GM19240 (cell line): ENCODE data around the gene ABCC10.
"Not testable (repeated sequence)": the region's sequence is repeated elsewhere in the genome, so short reads cannot be mapped to it uniquely, and the experiment has no call there.

Source experiments
- DNase-seq: peaks from one replicate; pipeline ENCODE4 v3.0.0; 2011; ENCODE audit warnings: low spot score; ENCODE audit not compliant: insufficient read length

The ABCC10 gene

GRCh38 chr6:43407296-43407695 is 20.0 kb upstream of the ABCC10 start:
- no peak for DNase-seq

- DNase-seq = no peak
These were observed 19.1 kb upstream of the ABCC10 start for GRCh38 chr6:43408259-43408658.

GRCh38 chr6:43410776-43411175 is 16.6 kb upstream of the ABCC10 start:
- DNase-seq = not testable (repeated sequence)

DNA sequence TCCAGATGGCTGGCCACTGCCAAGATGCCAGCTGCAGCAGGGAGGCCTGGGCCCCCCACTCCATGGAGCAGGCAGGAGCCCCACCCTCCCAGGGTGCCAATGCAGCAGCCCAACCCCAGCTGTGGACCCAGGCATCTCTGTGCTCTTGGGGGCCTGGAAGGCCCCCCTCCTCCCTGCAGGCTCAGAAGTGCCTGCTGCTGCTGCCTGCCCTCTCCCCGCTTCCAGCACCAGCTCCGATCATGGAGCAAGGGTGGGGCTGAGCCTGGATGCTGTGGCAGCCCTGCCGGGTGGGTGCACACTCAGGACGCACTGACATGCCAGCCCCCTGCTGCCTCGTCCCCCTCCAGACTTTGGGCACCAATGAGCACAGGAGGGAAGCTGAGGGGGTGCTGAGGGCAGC is 14.8 kb upstream of the ABCC10 start:
- no peak for DNase-seq

DNA sequence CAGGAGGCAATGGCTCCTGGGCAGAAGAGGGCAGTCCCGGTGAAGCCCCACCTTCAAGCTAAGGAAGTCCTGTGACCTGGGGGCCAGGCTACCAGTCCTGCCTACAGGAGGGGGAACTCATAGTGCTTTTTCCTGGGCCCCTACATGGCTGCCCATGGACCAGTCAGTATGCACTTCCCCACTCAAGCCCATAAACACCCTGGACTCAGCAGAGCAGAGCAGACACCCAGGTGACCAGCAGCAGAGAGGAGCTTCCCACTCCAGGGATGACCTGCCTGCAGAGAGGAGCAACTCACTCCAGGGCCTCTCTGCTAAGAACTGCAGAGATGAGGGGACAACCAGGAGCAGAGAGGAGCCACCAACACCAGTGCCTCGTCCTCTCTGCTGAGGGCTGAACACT is 14.3 kb upstream of the ABCC10 start:
- no peak for DNase-seq

- DNase-seq = not testable (repeated sequence)
These were observed 12.1 kb upstream of the ABCC10 start for GRCh38 chr6:43415275-43415674.

- DNase-seq = no peak
These were observed 10.4 kb upstream of the ABCC10 start for GRCh38 chr6:43416935-43417334.

DNA sequence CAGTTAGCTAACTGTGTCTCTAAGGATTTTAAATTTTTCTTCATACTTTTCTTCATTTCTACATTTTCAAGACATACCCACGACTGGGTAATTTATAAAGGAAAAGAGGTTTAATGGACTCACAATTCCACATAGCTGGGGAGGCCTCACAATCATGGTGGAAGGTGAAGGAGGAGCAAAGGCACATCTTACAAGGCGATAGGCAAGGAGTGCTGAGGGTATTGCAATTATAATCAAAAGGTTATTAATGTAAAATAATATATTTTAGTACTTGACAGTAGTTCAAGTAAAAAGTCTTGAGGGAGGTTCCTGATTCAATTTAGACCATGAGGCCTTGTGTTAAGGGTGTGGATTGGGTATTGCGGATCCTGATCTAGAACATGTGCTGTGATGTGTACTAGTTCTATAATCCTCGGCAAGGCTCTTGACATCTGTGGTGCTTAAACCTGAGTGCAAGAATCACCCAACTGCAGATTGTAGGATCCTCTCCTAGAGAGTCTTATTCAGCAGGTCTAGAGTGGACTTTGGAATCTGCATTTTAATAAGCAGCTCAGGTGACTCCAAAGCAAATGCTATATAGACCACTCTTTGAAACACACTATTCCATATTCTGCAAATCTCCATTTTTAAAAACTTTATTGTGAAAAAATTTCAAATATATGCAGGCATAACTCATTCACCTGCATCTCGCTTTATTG is 7.2 kb upstream of the ABCC10 start:
- DNase-seq = no peak

- no peak for DNase-seq
These were observed 5.5 kb upstream of the ABCC10 start for GRCh38 chr6:43421831-43422230.

DNA sequence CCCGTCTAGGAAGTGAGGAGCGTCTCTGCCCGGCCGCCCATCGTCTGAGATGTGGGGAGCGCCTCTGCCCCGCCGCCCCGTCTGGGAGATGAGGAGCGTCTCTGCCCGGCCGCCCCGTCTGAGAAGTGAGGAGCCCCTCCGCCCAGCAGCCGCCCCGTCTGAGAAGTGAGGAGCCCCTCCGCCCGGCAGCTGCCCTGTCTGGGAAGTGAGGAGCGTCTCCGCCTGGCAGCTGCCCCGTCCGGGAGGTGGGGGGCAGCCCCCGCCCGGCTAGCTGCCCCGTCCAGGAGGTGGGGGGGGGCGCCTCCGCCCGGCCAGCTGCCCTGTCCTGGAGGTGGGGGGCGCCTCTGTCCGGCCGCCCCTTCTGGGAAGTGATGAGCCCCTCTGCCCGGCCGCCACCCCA is 2.3 kb upstream of the ABCC10 start:
- DNase-seq = not testable (repeated sequence)

GRCh38 chr6:43426928-43427405 is 374 bp upstream of the ABCC10 start:
- no peak for DNase-seq

DNA sequence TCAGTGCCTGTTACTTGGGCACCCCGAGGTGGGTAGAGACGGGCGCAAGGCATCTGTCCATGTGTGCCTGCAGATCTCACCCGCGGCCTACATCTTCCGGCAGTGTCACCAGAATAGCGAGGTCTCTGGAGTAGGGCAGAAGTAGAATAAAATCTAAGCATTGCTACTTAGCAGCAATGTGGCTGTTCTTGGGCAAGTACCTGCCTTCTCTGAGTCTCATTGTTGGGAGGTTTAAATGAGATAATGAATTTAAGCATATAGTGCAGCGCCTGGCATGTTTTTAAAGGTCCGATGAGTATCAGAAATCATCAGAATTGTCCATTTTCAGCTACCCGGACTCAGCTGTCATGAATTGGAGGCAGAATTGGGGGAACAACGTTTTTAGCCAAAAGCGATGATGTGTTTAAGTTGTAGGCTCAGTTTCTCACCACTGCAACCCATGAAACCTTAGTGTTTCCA is 800 bp downstream of the ABCC10 start:
- DNase-seq = no peak

DNA sequence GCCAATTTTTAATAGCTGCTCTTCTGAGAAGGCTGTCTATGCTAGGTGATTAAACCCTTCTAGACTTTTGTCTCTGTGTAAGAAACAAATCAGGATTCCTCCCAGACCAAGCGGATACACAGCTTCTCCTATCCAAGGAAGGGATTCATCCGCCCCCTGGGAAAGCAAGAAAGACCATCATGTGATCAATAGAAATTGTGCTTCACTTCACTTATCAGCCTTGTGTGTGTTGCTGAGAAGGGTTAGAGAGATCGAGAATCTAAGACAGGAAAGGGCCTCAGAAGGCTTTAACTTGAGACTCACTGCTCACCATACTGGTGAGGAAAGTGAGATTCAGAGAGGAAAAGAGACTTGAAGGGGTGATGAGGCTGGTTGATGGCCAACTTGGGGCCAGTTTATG is 1.5 kb downstream of the ABCC10 start:
- no peak for DNase-seq

- DNase-seq = no peak
These were observed 4.9 kb downstream of the ABCC10 start for GRCh38 chr6:43432009-43432945.

DNA sequence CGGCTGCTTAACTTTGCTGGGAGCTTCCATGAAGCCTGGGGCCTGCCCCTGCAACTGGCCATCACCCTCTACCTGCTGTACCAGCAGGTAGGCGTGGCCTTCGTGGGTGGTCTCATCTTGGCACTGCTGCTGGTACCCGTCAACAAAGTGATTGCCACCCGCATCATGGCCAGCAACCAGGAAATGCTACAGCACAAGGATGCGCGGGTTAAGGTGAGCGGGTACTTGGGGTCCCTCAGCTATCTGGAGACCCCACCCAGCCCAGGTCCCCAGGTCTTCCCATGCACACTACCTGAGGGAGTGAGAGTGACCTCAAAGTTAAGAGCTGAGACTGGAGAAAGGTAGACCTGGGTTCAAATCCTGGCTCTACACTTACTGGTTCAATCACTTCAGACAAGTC is 5.8 kb downstream of the ABCC10 start:
- no peak for DNase-seq

GRCh38 chr6:43434001-43434840 is 6.9 kb downstream of the ABCC10 start:
- DNase-seq = no peak

DNA sequence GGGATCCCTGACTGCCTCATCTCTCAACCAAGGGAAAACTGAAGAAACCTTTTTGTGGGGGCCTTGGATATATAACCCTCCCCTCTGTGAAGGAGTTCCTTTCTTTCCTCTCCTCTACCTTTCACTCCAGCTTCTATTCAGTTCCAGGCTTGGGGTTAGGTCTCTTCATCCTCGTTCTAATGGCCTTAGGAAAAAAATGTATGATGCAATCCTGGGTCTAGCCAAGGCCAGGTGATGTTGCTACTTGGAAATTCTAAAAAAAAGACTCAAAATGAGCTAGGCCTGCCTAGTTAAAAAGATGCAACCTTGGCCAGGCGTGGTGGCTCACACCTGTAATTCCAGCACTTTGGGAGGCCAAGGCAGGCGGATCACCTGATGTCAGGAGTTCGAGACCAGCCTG is 7.6 kb downstream of the ABCC10 start:
- no peak for DNase-seq

- DNase-seq = no peak
These were observed 8.5 kb downstream of the ABCC10 start for GRCh38 chr6:43435682-43436437.

- DNase-seq = no peak
These were observed 9.4 kb downstream of the ABCC10 start for GRCh38 chr6:43436577-43437282.

- no peak for DNase-seq
These were observed 10.4 kb downstream of the ABCC10 start for GRCh38 chr6:43437700-43438099.
